ENCODE results near the gene ANKMY1.
A peak's percentile ranks its signal among the peaks of the same experiment; 100 is the strongest.

ANKMY1 gene

DNA sequence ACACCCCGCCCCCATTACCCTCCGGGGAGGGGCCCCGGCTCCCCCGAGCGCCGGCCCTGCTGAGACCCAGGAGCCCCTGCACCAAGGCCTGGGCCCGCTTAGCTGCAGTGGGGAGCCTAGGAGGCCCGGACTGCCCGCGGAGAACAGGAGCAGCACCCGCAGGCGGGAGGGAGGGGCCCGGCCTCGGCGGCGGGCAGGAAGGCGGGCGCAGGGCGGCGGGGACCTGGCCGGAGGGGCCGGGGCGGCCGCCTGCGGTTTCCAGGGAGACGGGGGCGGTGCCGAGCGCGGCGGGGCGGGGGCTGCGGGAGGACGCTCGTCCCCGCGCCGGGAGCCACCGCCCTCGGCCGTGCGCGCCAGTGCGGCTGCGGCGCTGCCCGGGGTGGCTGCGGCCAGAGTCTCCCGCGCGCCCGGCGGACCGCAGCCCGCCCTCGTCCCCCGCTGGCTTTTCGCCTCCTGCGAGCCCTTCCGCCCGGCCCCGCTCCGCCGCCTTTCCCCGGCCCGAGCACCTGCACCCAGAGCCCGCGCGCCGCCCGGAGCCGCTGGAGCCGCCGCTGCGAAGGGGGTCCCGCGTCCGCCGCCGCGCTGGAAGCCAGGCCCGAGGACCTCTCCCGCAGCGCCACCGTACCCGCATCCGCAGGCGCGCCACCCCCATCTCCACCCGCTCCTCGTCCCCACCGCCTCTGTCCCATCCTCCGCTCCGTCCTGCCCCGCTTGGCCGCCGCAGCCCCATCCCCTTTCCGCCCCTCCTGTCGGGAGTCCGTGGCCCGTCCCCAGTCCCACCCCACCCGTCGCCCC, 105.1 kb downstream of the ANKMY1 start:
- Histone ChIP-seq H3K27me3 (ENCODE audit: insufficient read depth, poor library complexity, severe bottlenecking) (no peaks in the 10 kb centered on the region), H3K27ac (ENCODE audit: poor library complexity, severe bottlenecking) (peak overlapping the region; percentile 49), H3K4me1 (ENCODE audit: insufficient read depth, poor library complexity, severe bottlenecking) (peaks cover 52% of the 10 kb centered on the region), H3K36me3 (ENCODE audit: low read depth) (no peaks in the 10 kb centered on the region), H3K4me3 (ENCODE audit: severe bottlenecking) (peak overlapping the region; percentile 61), H3K9me3 (ENCODE audit: severe bottlenecking) (no peaks in the 10 kb centered on the region)
- TF ChIP-seq, protein P1, sequence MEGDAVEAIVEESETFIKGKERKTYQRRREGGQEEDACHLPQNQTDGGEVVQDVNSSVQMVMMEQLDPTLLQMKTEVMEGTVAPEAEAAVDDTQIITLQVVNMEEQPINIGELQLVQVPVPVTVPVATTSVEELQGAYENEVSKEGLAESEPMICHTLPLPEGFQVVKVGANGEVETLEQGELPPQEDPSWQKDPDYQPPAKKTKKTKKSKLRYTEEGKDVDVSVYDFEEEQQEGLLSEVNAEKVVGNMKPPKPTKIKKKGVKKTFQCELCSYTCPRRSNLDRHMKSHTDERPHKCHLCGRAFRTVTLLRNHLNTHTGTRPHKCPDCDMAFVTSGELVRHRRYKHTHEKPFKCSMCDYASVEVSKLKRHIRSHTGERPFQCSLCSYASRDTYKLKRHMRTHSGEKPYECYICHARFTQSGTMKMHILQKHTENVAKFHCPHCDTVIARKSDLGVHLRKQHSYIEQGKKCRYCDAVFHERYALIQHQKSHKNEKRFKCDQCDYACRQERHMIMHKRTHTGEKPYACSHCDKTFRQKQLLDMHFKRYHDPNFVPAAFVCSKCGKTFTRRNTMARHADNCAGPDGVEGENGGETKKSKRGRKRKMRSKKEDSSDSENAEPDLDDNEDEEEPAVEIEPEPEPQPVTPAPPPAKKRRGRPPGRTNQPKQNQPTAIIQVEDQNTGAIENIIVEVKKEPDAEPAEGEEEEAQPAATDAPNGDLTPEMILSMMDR (IDR thresholded peaks at IDR 0.05; ENCODE audit: poor library complexity, severe bottlenecking), result no peak
- DNase-seq (ENCODE audit: low spot score) (peak; percentile 62), ATAC-seq (ENCODE audit: low read depth) (peak; percentile 28)

DNA sequence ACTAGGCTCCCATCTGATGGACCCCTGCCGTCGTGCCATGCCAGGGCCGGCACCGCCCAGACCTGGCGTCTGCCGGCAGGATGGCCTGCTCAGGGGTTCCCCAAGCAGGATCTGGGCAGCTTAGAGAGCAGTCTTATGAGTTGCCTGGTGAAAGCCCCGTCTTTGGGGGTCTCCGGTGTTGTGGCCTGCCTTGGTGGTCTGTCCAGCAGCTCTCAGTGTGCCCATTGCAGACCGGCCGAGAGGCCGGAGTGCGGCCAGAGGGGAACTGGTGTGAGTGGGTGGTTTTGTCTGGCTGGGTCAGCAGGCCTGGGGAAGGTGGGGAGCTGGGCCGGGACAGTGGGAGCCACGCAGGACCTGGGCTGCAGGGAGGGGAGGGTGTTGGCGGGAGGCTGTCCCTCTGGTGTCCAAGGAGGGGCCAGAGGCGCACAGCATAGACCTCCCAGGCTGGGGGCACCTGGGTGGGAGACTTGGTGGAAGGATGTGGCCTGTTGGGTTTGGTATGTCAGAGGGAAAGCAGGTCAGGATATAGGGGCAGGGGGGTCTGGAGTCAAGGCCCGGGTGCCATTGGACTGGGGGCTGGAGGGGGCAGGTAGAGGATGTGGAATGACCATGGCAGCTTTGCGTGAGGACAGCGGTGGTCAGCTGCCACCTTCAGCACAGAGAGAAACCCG, 105.9 kb downstream of the ANKMY1 start:
- ATAC-seq (ENCODE audit: low read depth) (no peak), DNase-seq (ENCODE audit: low spot score) (peak; percentile 56)
- H3K36me3 ChIP-seq (ENCODE audit: low read depth), result no peaks in the 10 kb centered on the region
- TF ChIP-seq, protein P1 (IDR thresholded peaks at IDR 0.05; ENCODE audit: poor library complexity, severe bottlenecking), result no peak
- peak overlapping the region; percentile 61 for H3K4me3 ChIP-seq (ENCODE audit: severe bottlenecking)
- H3K4me1 ChIP-seq (ENCODE audit: insufficient read depth, poor library complexity, severe bottlenecking), result peaks cover 45% of the 10 kb centered on the region
- peak overlapping the region; percentile 49 for H3K27ac ChIP-seq (ENCODE audit: poor library complexity, severe bottlenecking)
- H3K27me3 ChIP-seq (ENCODE audit: insufficient read depth, poor library complexity, severe bottlenecking), result no peaks in the 10 kb centered on the region
- H3K9me3 ChIP-seq (ENCODE audit: severe bottlenecking), result no peaks in the 10 kb centered on the region

DNA sequence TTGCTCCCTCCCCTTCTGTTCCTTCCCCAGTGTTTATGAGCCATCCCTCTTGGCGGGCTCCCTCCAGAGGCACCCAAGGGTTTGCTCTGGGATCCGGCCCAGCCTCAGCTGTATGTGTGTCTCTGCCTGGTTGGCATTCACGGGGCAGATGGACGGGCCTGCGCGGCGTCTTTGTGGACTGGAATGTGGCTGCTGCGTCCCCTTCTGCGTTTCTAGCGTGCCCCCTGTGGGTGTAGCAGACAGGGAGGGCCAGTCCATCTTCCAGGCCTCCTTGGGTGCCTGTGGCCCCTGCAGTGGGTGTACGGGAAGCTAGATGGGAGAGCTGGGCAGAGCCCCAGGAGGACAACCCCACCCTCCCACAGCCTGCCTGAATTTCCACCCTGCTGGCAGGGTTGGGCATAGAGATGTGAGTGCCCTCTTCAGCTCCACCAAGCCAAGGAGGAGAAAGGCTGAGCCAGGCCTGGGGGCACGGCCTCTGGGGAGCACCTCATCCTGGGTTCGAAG, 106.6 kb downstream of the ANKMY1 start:
- Histone ChIP-seq H3K27me3 (ENCODE audit: insufficient read depth, poor library complexity, severe bottlenecking) (no peaks in the 10 kb centered on the region), H3K4me1 (ENCODE audit: insufficient read depth, poor library complexity, severe bottlenecking) (peaks cover 37% of the 10 kb centered on the region), H3K9me3 (ENCODE audit: severe bottlenecking) (no peaks in the 10 kb centered on the region), H3K27ac (ENCODE audit: poor library complexity, severe bottlenecking) (peak overlapping the region; percentile 49), H3K36me3 (ENCODE audit: low read depth) (no peaks in the 10 kb centered on the region), H3K4me3 (ENCODE audit: severe bottlenecking) (no peak overlapping the region)
- DNase-seq (ENCODE audit: low spot score) (peak; percentile 51), ATAC-seq (ENCODE audit: low read depth) (no peak)
- TF ChIP-seq, protein P1 (IDR thresholded peaks at IDR 0.05; ENCODE audit: poor library complexity, severe bottlenecking), result no peak

DNA sequence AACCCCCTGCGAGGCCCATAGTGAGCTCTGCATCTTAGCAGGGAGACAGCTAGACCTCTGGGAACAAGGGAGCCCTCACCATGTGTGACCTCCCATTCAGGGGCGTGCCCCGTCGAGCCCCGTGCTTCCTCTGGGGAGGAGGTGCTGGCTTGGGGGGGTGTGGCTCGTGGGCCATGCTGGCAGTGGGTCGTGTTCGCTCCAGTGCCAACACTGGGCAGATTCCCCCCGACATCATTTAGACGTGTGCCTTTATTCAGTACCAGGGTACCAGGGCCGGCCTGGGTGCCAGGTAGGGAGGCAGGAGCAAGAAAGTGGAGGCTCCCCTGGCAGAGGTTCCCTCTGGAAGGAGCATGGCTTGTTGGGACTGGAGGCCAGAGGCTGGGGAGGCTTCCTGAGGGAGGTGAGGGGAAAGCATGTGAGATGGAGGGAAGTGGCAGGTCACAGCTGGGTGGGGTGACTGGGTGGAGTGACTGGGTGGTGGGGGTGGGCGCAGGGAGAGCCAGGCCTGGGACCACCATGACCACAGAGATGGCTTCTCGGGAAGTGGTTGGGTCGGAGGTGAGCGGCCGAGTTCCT, 107.2 kb downstream of the ANKMY1 start:
- DNase-seq (ENCODE audit: low spot score) (no peak), ATAC-seq (ENCODE audit: low read depth) (peak; percentile 4; the same call in 2 of the 3 replicates)
- TF ChIP-seq, protein P1 (IDR thresholded peaks at IDR 0.05; ENCODE audit: poor library complexity, severe bottlenecking), result no peak
- Histone ChIP-seq H3K27me3 (ENCODE audit: insufficient read depth, poor library complexity, severe bottlenecking) (no peaks in the 10 kb centered on the region), H3K27ac (ENCODE audit: poor library complexity, severe bottlenecking) (peak overlapping the region; percentile 49), H3K4me1 (ENCODE audit: insufficient read depth, poor library complexity, severe bottlenecking) (peaks cover 34% of the 10 kb centered on the region), H3K36me3 (ENCODE audit: low read depth) (peaks cover 4% of the 10 kb centered on the region; the same call in 1 of the 2 replicates), H3K9me3 (ENCODE audit: severe bottlenecking) (no peaks in the 10 kb centered on the region), H3K4me3 (ENCODE audit: severe bottlenecking) (no peak overlapping the region)

Measured in RWPE2 (cell line).